H9 (cell line): ENCODE data around the gene DOCK2. TPM values are rescaled to one million over a fixed set of nuclear protein-coding genes. Genes with fewer than 3 reads are reported as not detected.

ENCODE experiments used
- DNase-seq: peaks from one replicate; pipeline ENCODE4 v3.0.0-alpha.2; 2017
- H2AFZ ChIP-seq: one replicate; pipeline ENCODE4 v1.6.1; 2013; ENCODE audit warnings: mild to moderate bottlenecking, low read length, control low read depth, moderate library complexity
- H2AK5ac ChIP-seq: 2 replicates; pipeline ENCODE4 v1.6.1; 2013; ENCODE audit warnings: low read length, control low read depth, mixed read lengths; ENCODE audit not compliant: insufficient read length
- H2BK120ac ChIP-seq: one replicate; pipeline ENCODE4 v1.6.1; 2013; ENCODE audit warnings: low read depth, mild to moderate bottlenecking, low read length, control low read depth, inconsistent platforms; ENCODE audit not compliant: poor library complexity, severe bottlenecking
- H2BK12ac ChIP-seq: 2 replicates; pipeline ENCODE4 v1.6.1; 2013; ENCODE audit warnings: low read length, control low read depth, mixed read lengths, low read depth; ENCODE audit not compliant: insufficient read length
- H2BK15ac ChIP-seq: 2 replicates; pipeline ENCODE4 v1.6.1; 2013; ENCODE audit warnings: low read depth, low read length, control low read depth
- H2BK20ac ChIP-seq: one replicate; pipeline ENCODE4 v1.6.1; 2013; ENCODE audit warnings: low read depth, mild to moderate bottlenecking, low read length, control low read depth, inconsistent platforms; ENCODE audit not compliant: poor library complexity, severe bottlenecking
- H2BK5ac ChIP-seq: 2 replicates; pipeline ENCODE4 v1.6.1; 2013; ENCODE audit warnings: low read length, control low read depth, mixed read lengths; ENCODE audit not compliant: insufficient read length
- H3K14ac ChIP-seq: 2 replicates; pipeline ENCODE4 v1.6.1; 2013; ENCODE audit warnings: low read length, control low read depth; ENCODE audit not compliant: insufficient read depth
- H3K18ac ChIP-seq: 2 replicates; pipeline ENCODE4 v1.6.1; 2013; ENCODE audit warnings: low read depth, mild to moderate bottlenecking, mixed read lengths, low read length, control low read depth; ENCODE audit not compliant: insufficient read length
- H3K23ac ChIP-seq: 2 replicates; pipeline ENCODE4 v1.6.1; 2013; ENCODE audit warnings: low read length, control low read depth, mixed read lengths, low read depth; ENCODE audit not compliant: insufficient read length
- H3K23me2 ChIP-seq: 2 replicates; pipeline ENCODE4 v1.6.1; 2013; ENCODE audit warnings: low read depth, mild to moderate bottlenecking, mixed read lengths, low read length, control low read depth; ENCODE audit not compliant: insufficient read length, poor library complexity, severe bottlenecking
- H3K27ac ChIP-seq: 2 replicates; pipeline ENCODE4 v1.5.1; 2013; ENCODE audit warnings: low read length, control low read depth, mixed read lengths, low read depth; ENCODE audit not compliant: insufficient read length
- H3K27me3 ChIP-seq: 2 replicates; pipeline ENCODE4 v1.6.1; 2013; ENCODE audit warnings: low read length, control low read depth, inconsistent platforms; ENCODE audit not compliant: insufficient read depth
- H3K4ac ChIP-seq: 2 replicates; pipeline ENCODE4 v1.6.1; 2013; ENCODE audit warnings: low read depth, mild to moderate bottlenecking, control low read depth, inconsistent platforms, low read length, moderate library complexity
- H3K4me1 ChIP-seq: 2 replicates; pipeline ENCODE4 v1.6.1; 2013; ENCODE audit warnings: low read length, control low read depth, inconsistent platforms; ENCODE audit not compliant: insufficient read depth
- H3K4me2 ChIP-seq: 2 replicates; pipeline ENCODE4 v1.6.1; 2013; ENCODE audit warnings: low read length, control low read depth, mixed read lengths; ENCODE audit not compliant: insufficient read length, insufficient read depth
- H3K56ac ChIP-seq: 2 replicates; pipeline ENCODE4 v1.6.1; 2013; ENCODE audit warnings: low read depth, mild to moderate bottlenecking, mixed read lengths, low read length, control low read depth; ENCODE audit not compliant: insufficient read length
- H3K79me1 ChIP-seq: 2 replicates; pipeline ENCODE4 v1.6.1; 2013; ENCODE audit warnings: low read depth, mild to moderate bottlenecking, moderate library complexity, low read length, control low read depth, inconsistent platforms; ENCODE audit not compliant: insufficient read depth, poor library complexity, severe bottlenecking
- H3K79me2 ChIP-seq: 2 replicates; pipeline ENCODE4 v1.6.1; 2013; ENCODE audit warnings: low read length, control low read depth, inconsistent platforms; ENCODE audit not compliant: insufficient read depth
- H3K9ac ChIP-seq: 2 replicates; pipeline ENCODE4 v1.6.1; 2013; ENCODE audit warnings: low read length, control low read depth, mixed read lengths; ENCODE audit not compliant: insufficient read length; ENCODE audit errors: extremely low read depth
- H3K9me3 ChIP-seq: one replicate; pipeline ENCODE4 v1.6.1; 2013; ENCODE audit warnings: low read depth, low read length, inconsistent platforms; ENCODE audit not compliant: control insufficient read depth
- H3T11ph ChIP-seq: one replicate; pipeline ENCODE4 v1.6.1; 2013; ENCODE audit warnings: mild to moderate bottlenecking, low read length, control low read depth, inconsistent platforms
- H4K20me1 ChIP-seq: one replicate; pipeline ENCODE4 v1.6.1; 2013; ENCODE audit not compliant: control insufficient read depth, insufficient read length, insufficient read depth
- H4K5ac ChIP-seq: 2 replicates; pipeline ENCODE4 v1.6.1; 2013; ENCODE audit warnings: low read depth, mild to moderate bottlenecking, mixed read lengths, low read length, control low read depth; ENCODE audit not compliant: insufficient read length
- H4K8ac ChIP-seq: replicated peaks from 2 replicates; pipeline ENCODE4 v1.6.1; 2013; ENCODE audit warnings: low read length, control low read depth, mixed read lengths, low read depth; ENCODE audit not compliant: insufficient read length
- H4K91ac ChIP-seq: 2 replicates; pipeline ENCODE4 v1.6.1; 2013; ENCODE audit warnings: low read depth, mild to moderate bottlenecking, moderate library complexity, mixed read lengths, low read length, control low read depth; ENCODE audit not compliant: insufficient read length
- H3K27ac Mint-ChIP-seq, 3 experiments: 2 replicates in 2 of 3; 3 replicates in 1 of 3; pipeline ENCODE4 v1.8.0; 2020 to 2021; ENCODE audit warnings: mixed read lengths in 3 of 3, mild to moderate bottlenecking in 1 of 3, moderate library complexity in 1 of 3
- H3K27me3 Mint-ChIP-seq: 2 replicates; pipeline ENCODE4 v1.8.0; 2021; ENCODE audit warnings: low read depth, mild to moderate bottlenecking, moderate library complexity, mixed read lengths
- H3K36me3 Mint-ChIP-seq, 3 experiments: 2 replicates in 2 of 3; 3 replicates in 1 of 3; pipeline ENCODE4 v1.8.0; 2020 to 2021; ENCODE audit warnings: low read depth in 3 of 3, mixed read lengths in 3 of 3; ENCODE audit not compliant: insufficient read depth in 1 of 3
- H3K4me1 Mint-ChIP-seq, 2 experiments: 2 replicates each; pipeline ENCODE4 v1.8.0; 2020; ENCODE audit warnings: mixed read lengths in 2 of 2
- H3K4me3 Mint-ChIP-seq, 2 experiments: 2 replicates in 1 of 2; 3 replicates in 1 of 2; pipeline ENCODE4 v1.8.0; 2020 to 2021; ENCODE audit warnings: mild to moderate bottlenecking in 2 of 2, mixed read lengths in 2 of 2, moderate library complexity in 1 of 2
- H3K9me3 Mint-ChIP-seq, 2 experiments: 2 replicates in 1 of 2; 3 replicates in 1 of 2; pipeline ENCODE4 v1.8.0; 2020; ENCODE audit warnings: mild to moderate bottlenecking in 2 of 2, mixed read lengths in 2 of 2, moderate library complexity in 1 of 2
- WGBS: extraction: QIAGEN DNeasy Blood & Tissue Kit; methylation state at CpG from one replicate; pipeline ENCODE4 v1.1.7; 2013; ENCODE audit warnings: missing lambda C conversion rate, low lambda C conversion rate, mixed read lengths; ENCODE audit not compliant: insufficient read length; ENCODE audit errors: extremely low coverage; 5-methylcytosine and 5-hydroxymethylcytosine counted together
- total RNA-seq: library from RNA; stranded (reverse); gene quantifications from 2 replicates; pipeline ENCODE4 v1.2.1, GENCODE V29; 2021
- TF ChIP-seq, protein P1 (sequence below): fragments of 200-600 bp; sonication (generic); conservative IDR thresholded peaks from 3 replicates; pipeline ENCODE4 v1.8.0; 2021; ENCODE audit warnings: antibody characterized with exemption, mild to moderate bottlenecking

The DOCK2 gene
- total RNA-seq, 1 experiment from 2014 or later, result 7.8 TPM

DNA sequence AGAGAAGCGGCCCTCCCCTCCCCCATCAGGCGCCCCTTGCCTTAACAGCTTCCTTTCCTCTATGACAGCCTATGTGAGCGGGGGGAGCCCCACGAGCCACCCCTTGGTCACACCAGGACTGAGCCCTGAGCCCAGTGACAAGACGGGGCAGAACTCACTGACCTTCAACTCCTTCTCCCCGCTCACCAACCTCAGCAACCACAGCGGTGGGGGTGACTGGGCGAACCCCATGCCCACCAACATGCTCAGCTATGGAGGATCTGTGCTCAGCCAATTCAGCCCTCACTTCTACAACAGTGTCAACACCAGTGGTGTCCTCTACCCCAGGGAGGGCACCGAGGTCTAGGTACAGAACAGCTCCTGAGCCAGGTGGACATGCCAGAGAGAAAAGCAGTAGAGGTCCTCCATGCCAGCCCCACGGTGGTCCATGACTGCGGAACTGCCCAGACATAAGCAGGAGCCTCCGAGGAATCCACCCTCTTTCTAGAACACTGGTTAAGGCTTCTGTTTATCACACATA, 471.3 kb downstream of the DOCK2 start:
- Histone ChIP-seq H2BK120ac (no peak overlapping the region), H4K5ac (no peak overlapping the region), H4K8ac (no peak overlapping the region), H3K14ac (no peak overlapping the region), H2BK5ac (no peak overlapping the region), H2AK5ac (no peak overlapping the region), H2BK15ac (no peak overlapping the region), H3K27ac (no peak overlapping the region), H2BK20ac (no peak overlapping the region), H4K91ac (no peak overlapping the region), H3K4ac (no peak overlapping the region), H2AFZ (no peak overlapping the region), H3K79me1 (no peaks in the 10 kb centered on the region), H3T11ph (no peak overlapping the region), H3K23ac (no peak overlapping the region), H3K56ac (no peak overlapping the region), H3K23me2 (no peaks in the 10 kb centered on the region), H3K27me3 (no peaks in the 10 kb centered on the region; the same call in 1 of the 2 replicates), H3K79me2 (no peaks in the 10 kb centered on the region), H3K4me2 (no peak overlapping the region), H3K18ac (no peak overlapping the region), H3K9me3 (no peaks in the 10 kb centered on the region), H3K4me1 (no peaks in the 10 kb centered on the region), H2BK12ac (no peak overlapping the region), H3K9ac (no peak overlapping the region), H4K20me1 (no peaks in the 10 kb centered on the region)
- no peak overlapping the region for H3K4me3 Mint-ChIP-seq
- DNase-seq, result peak; percentile 20
- TF ChIP-seq, protein P1, sequence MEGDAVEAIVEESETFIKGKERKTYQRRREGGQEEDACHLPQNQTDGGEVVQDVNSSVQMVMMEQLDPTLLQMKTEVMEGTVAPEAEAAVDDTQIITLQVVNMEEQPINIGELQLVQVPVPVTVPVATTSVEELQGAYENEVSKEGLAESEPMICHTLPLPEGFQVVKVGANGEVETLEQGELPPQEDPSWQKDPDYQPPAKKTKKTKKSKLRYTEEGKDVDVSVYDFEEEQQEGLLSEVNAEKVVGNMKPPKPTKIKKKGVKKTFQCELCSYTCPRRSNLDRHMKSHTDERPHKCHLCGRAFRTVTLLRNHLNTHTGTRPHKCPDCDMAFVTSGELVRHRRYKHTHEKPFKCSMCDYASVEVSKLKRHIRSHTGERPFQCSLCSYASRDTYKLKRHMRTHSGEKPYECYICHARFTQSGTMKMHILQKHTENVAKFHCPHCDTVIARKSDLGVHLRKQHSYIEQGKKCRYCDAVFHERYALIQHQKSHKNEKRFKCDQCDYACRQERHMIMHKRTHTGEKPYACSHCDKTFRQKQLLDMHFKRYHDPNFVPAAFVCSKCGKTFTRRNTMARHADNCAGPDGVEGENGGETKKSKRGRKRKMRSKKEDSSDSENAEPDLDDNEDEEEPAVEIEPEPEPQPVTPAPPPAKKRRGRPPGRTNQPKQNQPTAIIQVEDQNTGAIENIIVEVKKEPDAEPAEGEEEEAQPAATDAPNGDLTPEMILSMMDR, result no peak
- peaks cover 30 to 42% of the 10 kb centered on the region in 2 experiments for H3K4me1 Mint-ChIP-seq
- H3K27ac Mint-ChIP-seq, result no peak overlapping the region
- H3K27me3 Mint-ChIP-seq, result peaks cover 93% of the 10 kb centered on the region
- H3K36me3 Mint-ChIP-seq, result no peaks in the 10 kb centered on the region; a peak in 1 of 7 replicates
- H3K9me3 Mint-ChIP-seq, result peaks cover 0 to 5% of the 10 kb centered on the region in 2 experiments; a peak in 1 of 5 replicates
- no CpG with 5 or more reads among the region's 12 CpGs for WGBS
